ENCODE measurements around the gene KHDC3L. TPM values are rescaled to one million over a fixed set of nuclear protein-coding genes. Genes with fewer than 3 reads are reported as not detected.

Gene KHDC3L
- total RNA-seq, 1 donor = not detected

- Histone ChIP-seq H3K4me3 (ENCODE audit: insufficient read depth, low read length) (no peak overlapping the region), H3K4me2 (ENCODE audit: insufficient read depth, low read length) (no peak overlapping the region), H3K36me3 (ENCODE audit: insufficient read depth, low read length) (no peaks in the 10 kb centered on the region), H3K4me1 (ENCODE audit: insufficient read depth, low read length) (no peaks in the 10 kb centered on the region), H4K20me1 (ENCODE audit: insufficient read depth, low read length) (no peaks in the 10 kb centered on the region), H3K27ac (ENCODE audit: low read depth, low read length) (no peak overlapping the region), H3K79me2 (ENCODE audit: insufficient read depth, low read length) (no peaks in the 10 kb centered on the region), H3K27me3 (ENCODE audit: insufficient read depth, low read length) (no peaks in the 10 kb centered on the region), H2AFZ (ENCODE audit: low read length) (no peak overlapping the region), H3K9me3 (ENCODE audit: low read depth, low read length) (no peaks in the 10 kb centered on the region)
- TF ChIP-seq, protein P1, sequence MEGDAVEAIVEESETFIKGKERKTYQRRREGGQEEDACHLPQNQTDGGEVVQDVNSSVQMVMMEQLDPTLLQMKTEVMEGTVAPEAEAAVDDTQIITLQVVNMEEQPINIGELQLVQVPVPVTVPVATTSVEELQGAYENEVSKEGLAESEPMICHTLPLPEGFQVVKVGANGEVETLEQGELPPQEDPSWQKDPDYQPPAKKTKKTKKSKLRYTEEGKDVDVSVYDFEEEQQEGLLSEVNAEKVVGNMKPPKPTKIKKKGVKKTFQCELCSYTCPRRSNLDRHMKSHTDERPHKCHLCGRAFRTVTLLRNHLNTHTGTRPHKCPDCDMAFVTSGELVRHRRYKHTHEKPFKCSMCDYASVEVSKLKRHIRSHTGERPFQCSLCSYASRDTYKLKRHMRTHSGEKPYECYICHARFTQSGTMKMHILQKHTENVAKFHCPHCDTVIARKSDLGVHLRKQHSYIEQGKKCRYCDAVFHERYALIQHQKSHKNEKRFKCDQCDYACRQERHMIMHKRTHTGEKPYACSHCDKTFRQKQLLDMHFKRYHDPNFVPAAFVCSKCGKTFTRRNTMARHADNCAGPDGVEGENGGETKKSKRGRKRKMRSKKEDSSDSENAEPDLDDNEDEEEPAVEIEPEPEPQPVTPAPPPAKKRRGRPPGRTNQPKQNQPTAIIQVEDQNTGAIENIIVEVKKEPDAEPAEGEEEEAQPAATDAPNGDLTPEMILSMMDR (IDR thresholded peaks at IDR 0.05; ENCODE audit: extremely low read depth, low read depth, low read length) = no peak
- no peak for DNase-seq (ENCODE audit: insufficient read length, low spot score, missing footprints)
Observed at GRCh38 chr6:73364121-73364520, 1.7 kb downstream of the KHDC3L start.

- Histone ChIP-seq H3K27ac (ENCODE audit: low read depth, low read length) (no peak overlapping the region), H3K4me2 (ENCODE audit: insufficient read depth, low read length) (no peak overlapping the region), H3K79me2 (ENCODE audit: insufficient read depth, low read length) (no peaks in the 10 kb centered on the region), H2AFZ (ENCODE audit: low read length) (no peak overlapping the region), H3K4me3 (ENCODE audit: insufficient read depth, low read length) (no peak overlapping the region), H3K27me3 (ENCODE audit: insufficient read depth, low read length) (no peaks in the 10 kb centered on the region), H3K36me3 (ENCODE audit: insufficient read depth, low read length) (no peaks in the 10 kb centered on the region), H4K20me1 (ENCODE audit: insufficient read depth, low read length) (no peaks in the 10 kb centered on the region), H3K9me3 (ENCODE audit: low read depth, low read length) (no peaks in the 10 kb centered on the region), H3K4me1 (ENCODE audit: insufficient read depth, low read length) (no peaks in the 10 kb centered on the region)
- TF ChIP-seq, protein P1 (IDR thresholded peaks at IDR 0.05; ENCODE audit: extremely low read depth, low read depth, low read length) = no peak
- DNase-seq (ENCODE audit: insufficient read length, low spot score, missing footprints) = no peak
Observed at GRCh38 chr6:73364549-73364948, 2.1 kb downstream of the KHDC3L start.

- Histone ChIP-seq H3K9me3 (ENCODE audit: low read depth, low read length) (peaks cover 5% of the 10 kb centered on the region), H3K79me2 (ENCODE audit: insufficient read depth, low read length) (no peaks in the 10 kb centered on the region), H3K4me1 (ENCODE audit: insufficient read depth, low read length) (no peaks in the 10 kb centered on the region), H4K20me1 (ENCODE audit: insufficient read depth, low read length) (no peaks in the 10 kb centered on the region), H3K36me3 (ENCODE audit: insufficient read depth, low read length) (no peaks in the 10 kb centered on the region), H3K4me2 (ENCODE audit: insufficient read depth, low read length) (peak overlapping the region; percentile 32), H2AFZ (ENCODE audit: low read length) (no peak overlapping the region), H3K27ac (ENCODE audit: low read depth, low read length) (no peak overlapping the region), H3K27me3 (ENCODE audit: insufficient read depth, low read length) (no peaks in the 10 kb centered on the region), H3K4me3 (ENCODE audit: insufficient read depth, low read length) (no peak overlapping the region)
- TF ChIP-seq, protein P1 (IDR thresholded peaks at IDR 0.05; ENCODE audit: extremely low read depth, low read depth, low read length) = no peak
- peak; percentile 79 for DNase-seq (ENCODE audit: insufficient read length, low spot score, missing footprints)
Observed at GRCh38 chr6:73367761-73368355, 5.4 kb downstream of the KHDC3L start.

GRCh38 chr6:73368675-73369074 is 6.2 kb downstream of the KHDC3L start:
- Histone ChIP-seq H3K79me2 (ENCODE audit: insufficient read depth, low read length) (no peaks in the 10 kb centered on the region), H3K27me3 (ENCODE audit: insufficient read depth, low read length) (no peaks in the 10 kb centered on the region), H3K9me3 (ENCODE audit: low read depth, low read length) (peaks cover 5% of the 10 kb centered on the region), H3K4me2 (ENCODE audit: insufficient read depth, low read length) (no peak overlapping the region), H2AFZ (ENCODE audit: low read length) (no peak overlapping the region), H3K4me1 (ENCODE audit: insufficient read depth, low read length) (no peaks in the 10 kb centered on the region), H4K20me1 (ENCODE audit: insufficient read depth, low read length) (no peaks in the 10 kb centered on the region), H3K36me3 (ENCODE audit: insufficient read depth, low read length) (no peaks in the 10 kb centered on the region), H3K27ac (ENCODE audit: low read depth, low read length) (no peak overlapping the region), H3K4me3 (ENCODE audit: insufficient read depth, low read length) (no peak overlapping the region)
- TF ChIP-seq, protein P1 (IDR thresholded peaks at IDR 0.05; ENCODE audit: extremely low read depth, low read depth, low read length) = no peak
- no peak for DNase-seq (ENCODE audit: insufficient read length, low spot score, missing footprints)
